Hepatic stellate cell (primary cell): Measurements from ENCODE around the gene BRF1.

ENCODE experiments used
- DNase-seq: peaks from one replicate; pipeline ENCODE4 v3.0.0; 2011; ENCODE audit warnings: low spot score

BRF1 gene

DNA sequence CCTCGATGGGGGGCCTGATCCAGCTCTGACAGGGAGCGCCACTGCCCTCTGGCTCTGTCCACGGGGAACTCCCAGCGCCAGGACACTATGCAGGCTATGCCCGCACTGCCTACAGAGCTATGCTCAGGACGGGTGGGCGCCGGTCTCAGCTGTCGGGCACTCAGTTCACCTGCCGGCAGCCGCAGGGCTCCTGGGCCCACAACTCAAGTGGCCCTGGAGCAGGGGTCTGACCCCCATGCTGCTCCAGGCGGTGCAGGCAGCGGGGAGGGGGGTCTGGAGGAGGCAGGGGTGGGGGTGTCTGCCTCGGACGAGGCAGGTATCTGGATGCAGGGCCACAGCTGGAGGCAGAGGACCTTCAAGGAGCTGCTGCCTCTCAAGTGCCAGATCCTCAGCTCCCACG lies 91.2 kb downstream of the BRF1 start:
- no peak for DNase-seq

DNA sequence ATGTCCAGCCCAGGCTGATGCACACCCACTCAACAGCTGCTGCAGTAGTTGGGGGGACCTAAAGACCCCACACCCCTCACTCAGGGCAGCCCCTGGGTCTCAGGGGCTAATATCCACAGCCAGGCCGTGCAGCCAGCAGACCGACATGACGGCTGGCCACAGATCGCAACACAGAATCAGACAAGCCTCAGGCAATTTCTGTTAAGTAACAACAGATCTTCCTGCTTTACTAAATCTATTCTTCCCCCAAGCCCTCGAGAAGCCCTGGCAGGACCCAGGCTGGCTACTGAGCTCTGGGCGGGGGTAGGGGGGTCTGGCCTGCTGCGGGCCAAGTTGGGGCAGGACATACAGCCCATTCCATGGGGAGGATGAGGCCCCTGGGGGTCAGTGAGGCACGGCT lies 91.7 kb downstream of the BRF1 start:
- DNase-seq = no peak

DNA sequence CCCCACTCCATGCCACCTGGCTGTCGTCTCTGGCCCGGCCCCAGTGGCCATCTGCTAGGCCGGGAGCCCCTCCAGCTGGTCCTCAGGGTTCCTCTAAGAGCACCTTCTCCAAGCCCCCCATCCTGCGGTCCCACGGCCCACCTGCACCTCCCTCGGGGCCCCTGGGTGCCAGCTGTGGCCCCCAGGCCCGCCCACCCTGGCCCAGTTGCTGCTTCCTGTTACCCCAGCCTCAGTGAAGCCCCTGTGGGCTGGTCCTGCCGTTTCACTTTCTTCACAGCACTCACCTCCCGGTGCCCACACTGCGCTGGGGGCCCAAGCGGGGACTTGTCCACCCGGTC lies 92.1 kb downstream of the BRF1 start:
- DNase-seq = no peak

DNA sequence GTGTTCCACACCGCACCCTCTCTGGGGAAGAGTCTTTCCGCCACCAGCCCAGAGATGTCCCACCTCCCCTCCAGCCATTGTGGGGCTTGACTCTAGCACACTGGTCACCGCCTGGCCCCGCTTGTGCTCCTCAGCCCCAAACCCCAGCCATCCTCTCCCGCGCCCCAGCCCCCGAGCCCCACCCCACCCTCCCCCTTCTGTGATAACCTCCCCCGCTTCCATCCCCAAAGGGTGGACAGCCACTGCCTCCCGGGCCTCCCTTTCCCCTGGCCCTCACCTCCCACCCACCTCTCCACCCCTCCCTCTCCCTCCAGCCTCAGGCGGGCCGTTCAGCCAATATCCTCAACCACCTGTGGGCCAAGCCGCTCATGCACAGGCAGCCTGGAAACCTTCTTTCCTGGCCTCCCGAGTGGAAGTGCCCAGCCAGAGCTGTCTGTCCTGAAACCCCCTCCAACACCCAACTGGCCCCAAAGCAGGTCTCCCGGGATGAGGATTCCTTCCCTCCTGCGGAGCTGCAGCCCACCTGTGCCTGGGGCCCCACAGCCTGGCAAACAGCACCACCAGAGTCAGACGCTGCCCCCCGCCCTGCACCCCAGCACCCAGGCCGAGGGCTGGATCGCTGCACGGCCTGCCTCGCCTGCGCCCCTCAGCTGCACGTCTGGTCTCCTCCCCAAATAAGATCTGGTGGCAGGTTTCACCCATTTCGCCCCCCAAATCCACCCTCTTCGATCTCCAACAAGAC lies 92.6 kb downstream of the BRF1 start:
- DNase-seq = no peak

DNA sequence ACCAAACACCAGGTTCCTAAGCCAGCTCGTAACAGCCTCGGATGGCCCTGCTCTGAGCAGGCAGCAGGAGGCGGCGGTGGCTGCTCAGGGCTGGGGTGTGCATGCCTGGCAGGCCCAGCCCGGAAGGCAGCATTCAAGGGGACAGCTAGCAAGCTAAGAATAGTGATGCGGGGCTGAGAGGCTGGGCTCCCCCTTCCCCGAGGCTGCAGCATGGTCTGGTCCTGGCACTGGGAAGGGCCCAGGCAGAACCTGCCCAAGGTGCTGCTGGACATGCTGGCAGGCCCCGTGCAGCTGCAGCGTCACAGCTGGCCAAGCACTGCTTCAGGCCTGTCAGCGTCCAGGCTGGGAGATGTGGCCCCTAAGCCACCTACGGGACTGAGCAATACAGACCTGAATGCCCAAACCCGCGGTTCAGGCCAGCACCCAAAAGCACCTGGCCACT lies 93.3 kb downstream of the BRF1 start:
- DNase-seq = no peak

DNA sequence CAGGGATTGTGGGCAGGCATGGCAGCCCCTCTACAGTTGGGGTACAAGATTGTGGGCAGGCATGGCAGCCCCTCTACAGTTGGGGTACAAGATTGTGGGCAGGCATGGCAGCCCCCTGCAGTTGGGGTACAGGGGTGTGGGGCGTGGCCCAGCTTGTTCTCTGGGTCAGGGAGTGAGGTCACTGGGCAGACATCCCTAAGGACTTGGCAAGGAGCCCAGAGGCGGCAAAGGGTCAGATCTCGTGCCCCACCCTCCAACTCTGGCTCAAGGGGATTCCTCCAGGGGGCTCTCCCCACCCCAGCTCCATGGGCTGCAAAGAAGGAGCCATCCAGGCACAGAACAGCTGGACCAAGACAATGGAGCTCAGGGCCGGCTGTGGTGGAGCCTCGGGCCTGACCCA lies 93.9 kb downstream of the BRF1 start:
- DNase-seq = no peak

DNA sequence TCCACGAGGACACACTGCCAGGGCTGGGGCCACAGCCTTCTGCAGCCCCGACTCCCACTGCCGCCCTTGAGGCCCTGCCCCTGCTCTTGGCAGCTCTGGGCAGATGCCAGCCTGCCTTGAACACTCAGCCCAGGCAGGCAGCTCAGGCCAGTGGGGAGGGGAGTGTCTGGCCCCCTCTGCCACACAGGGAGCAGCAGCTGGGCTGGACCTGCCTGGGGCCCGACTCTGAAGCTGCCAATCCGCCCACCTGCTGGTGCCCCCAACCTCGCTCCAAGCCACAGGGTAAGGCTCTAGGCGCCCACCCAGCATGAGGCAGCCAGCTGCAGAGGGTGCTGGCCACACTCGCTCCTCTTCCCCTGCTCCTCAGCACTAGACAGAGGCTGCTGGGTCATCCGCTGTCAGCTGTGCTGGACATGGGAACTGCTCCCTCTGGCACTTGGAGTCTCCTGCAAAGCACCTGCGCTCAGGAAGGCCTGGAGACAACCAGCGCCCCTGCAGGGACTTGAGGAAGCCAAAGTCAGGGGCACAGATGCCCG lies 95.1 kb downstream of the BRF1 start:
- no peak for DNase-seq

DNA sequence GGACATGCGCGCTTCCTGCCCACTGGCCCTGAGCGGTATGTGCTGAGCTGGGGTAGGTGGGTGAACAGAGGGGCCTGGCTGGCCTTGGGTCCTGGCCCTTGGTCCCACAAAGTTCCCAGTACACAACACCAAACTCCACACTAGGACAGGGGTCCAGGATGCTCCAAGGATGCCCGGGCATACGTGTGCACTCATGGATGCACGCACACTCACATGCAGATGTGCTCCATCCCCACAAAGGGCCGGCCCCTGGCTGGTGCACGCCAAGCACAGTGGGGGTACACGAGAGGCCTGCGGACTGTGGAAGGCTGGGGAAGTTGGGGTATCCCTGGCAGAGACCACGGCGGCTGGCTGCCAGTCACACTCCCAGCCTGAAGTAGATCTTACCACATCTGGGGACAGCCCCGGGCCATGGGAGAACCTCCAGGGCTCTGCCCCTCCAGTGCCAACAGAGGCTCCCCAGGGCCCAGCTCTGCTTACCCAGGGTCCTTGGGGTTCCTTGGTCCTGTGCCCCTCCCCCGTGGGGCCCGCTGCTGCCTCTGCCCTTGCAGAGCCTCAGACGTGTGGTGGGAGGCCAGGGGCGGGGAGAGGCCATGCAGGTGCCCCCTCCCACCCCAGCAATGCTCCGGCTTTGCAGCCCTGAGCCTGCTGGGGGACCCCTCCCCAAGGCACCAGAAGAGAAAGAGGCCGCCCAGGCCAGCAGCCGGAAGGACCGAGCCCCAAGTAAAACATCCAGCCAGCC lies 95.7 kb downstream of the BRF1 start:
- DNase-seq = no peak

DNA sequence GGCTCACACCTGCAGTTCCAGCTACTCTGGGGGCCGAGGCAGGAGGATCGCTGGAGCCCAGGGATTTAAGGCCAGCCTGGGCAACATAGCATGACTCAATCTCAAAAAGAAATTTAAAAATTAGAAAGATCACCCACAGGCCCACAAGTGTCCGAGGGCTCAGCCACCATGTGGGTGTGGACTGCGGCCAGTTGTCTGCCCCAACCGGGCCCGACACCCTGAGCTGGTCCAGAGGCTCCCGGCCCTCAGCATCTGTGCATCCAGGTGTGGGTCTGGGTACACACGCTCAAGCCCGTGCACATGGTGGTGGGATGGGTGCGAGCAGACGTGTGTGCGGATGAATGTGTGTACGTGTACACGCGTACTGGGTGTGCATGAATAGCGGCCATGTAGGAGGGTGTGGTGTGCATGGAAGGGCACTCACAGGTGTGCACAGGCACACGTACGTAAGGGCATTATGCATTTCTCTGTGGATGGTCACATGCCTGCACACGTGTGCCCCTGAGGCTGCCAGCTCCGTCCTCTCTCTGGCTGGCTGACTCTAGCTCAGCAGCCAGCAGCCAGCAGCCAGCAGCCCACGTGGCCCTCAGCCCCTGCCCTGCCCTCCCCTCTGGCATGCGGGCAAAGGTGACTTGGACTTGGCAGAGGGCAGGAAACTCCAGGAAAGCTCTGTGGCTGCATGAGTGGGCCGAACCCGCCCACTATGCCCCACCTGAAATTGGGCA lies 96.4 kb downstream of the BRF1 start:
- DNase-seq = no peak

DNA sequence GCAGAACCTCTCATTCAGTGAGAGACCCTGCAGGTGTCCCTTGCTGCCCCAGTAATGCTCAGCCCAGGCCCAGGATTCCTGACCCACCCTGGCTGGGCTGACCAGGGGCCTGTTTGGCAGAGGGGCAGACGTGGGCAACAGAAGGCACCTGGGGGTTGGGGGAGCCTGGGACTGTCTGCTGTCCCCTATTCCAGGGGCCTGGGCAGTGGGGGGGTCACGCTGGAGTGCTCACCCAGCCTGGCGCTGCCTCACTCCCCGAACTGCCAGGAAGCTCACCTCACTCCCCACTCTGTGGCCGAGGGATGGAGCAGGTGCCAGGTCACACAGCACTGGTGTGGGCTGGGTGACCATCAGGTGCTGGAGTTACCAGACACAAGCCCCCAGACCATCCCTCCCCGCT lies 97.1 kb downstream of the BRF1 start:
- no peak for DNase-seq

DNA sequence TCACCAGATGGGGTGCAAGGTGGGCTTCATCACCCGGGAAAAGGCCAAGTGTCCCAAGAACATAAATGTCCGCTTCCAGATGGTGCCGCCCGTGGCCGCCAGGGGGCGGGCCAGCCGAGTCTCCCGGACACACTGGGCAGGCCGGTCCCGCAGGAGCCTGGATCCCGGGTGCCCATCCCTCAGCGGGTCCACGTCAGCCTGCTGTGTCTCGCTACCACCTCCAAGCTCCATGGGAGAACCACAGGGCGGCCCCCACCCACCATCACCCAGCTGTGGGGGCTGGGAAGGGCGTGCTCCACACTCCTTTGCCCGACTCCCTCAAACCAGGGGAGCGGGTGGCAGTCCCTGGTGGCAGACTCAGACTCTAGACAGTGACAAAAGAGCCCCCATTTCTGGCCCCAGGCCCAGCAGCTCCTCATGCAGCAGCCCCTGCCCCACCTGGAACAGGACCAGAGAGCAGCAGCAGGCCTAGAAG lies 97.7 kb downstream of the BRF1 start:
- DNase-seq = peak; percentile 93

DNA sequence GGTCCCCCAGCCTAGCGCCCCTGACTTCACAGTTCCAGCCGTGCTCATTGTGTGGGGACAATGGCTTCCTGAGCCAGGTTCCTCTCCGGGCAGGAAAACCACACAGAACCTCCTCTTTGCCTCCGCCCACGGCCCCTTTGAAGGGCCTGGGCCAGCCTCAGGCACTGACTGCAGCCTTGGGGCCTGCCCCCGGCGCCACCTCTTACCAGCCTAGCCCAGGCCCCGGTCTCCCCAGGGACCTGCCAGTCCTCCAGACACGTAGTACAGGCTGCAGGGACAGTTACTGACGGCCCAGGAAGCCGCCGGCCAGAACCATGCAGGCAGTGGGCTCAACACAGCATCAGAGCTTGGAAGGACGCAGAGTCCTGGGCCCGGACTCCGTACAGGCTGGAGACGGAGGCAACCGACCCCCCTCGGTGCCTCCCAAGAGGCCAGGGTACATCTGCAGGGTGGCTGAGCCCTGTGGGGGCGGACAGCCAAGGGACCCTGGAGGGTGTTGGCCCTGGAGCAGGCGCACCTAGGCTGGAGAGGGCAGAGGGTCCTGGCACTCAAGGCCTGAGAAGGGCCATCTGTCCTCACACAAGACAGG lies 98.8 kb downstream of the BRF1 start:
- DNase-seq = no peak

DNA sequence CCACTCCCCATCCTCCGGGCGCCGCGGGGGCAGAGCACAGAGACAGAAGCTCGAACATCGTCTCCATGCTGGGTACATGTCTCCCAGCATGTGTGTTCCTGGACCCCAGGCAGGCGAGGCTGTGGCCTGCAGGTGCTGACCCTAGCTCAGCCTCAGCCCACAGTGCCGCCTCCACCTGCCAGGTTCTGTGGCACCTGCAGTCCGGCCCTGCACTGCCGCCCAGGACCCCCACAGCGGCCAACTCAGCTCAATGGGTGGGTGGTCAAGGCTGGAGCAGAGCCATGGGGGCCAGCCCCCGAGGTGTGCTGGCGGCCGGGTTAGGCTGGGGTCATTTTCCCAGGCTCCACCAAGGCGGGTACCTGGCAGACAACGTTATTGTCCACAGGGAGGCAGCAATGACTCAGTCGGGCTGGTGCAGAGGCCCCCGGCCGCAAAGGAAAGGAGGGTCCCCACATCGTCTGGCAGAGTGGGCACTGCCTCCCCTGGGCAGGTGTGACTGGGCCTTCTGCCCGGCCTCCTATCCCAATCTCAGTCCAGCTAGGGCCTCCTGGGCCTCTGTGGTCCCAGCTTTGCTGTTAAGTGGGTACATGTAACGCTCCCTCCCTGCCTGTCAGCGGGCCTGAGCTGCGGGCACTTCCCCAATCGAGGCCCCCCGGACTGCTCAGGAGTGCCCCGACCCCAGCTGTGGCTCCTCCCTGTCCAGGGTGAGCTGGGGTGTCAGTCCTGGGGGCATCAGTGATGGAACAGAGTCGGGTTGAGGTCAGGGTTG lies 99.5 kb downstream of the BRF1 start:
- DNase-seq = no peak

DNA sequence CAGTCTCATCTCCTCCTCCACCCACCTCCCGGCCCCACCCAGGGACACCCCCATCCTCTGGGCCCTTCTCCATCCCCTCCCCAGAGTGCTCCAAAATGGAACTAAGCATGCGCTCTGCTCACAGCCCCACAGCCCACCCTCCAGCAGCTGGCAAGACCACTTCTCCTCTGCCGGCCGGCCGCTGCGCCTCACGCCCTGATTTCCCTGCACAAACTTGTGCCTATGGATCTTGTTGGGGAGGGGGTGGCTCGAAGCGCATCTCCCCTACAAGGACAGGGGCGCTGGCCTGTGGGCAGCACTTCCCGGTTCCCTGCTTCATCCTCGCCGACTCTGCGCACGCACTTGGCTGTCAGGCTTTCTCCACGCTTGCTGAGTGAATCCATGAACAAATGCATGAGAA lies 100.2 kb downstream of the BRF1 start:
- no peak for DNase-seq

DNA sequence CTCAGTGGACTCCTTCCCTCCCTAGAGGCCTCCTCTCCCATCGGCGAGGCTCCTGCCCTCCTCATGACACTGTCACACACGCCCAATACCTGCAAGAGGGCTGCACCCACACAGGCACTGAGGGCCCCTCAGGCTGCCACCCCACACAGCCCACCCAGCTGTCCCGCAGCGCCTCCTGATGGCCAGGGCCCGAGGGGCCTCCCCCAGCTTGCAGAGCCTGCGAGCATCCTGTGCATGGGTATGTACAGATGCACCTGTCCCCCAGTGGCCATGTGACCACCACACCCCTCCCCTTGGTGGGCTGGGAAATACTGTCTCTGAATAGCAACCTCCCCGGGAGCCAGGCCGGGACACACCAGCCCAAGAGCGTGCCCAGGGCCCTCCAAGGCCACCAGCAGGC lies 100.7 kb downstream of the BRF1 start:
- no peak for DNase-seq

DNA sequence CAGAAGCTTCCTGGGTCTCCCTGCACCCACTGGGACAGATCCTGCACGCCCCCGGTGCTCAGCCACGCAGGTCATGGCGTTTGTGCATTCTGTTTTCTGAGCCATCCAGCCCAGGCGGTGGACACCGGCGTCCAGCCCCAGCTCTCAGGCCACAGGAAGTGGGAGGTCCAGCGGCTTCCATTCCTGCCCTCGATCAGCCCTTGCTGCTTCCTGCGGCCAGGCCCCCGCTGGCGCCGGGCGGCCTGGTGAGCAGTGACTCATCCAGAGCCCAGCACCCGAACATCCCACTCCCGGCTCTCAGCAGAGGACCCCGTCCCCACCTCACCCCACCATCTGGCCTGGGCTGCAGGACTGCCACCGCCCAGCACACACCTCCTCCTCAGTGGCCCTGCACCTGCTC lies 101.7 kb downstream of the BRF1 start:
- DNase-seq = peak; percentile 89

DNA sequence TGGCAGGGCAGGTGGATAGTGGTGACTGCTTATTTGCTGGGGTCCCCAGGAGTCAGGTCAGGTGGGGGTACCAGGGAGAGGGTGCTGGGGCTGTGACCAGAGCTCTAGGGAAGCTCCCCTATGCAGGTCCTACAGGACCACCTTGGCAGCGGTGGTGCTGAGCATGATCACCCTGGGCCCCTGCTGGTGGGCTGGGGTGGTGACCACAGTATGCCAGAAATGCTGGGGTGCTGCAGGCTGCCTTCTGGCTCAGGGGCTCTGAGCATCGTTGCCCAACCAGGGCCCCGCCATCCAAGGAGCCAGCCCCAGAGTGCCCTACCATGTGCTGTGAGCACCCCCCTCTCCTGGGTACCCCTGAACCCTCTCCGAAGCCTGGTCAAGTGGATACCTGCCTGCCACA lies 102.2 kb downstream of the BRF1 start:
- DNase-seq = no peak

DNA sequence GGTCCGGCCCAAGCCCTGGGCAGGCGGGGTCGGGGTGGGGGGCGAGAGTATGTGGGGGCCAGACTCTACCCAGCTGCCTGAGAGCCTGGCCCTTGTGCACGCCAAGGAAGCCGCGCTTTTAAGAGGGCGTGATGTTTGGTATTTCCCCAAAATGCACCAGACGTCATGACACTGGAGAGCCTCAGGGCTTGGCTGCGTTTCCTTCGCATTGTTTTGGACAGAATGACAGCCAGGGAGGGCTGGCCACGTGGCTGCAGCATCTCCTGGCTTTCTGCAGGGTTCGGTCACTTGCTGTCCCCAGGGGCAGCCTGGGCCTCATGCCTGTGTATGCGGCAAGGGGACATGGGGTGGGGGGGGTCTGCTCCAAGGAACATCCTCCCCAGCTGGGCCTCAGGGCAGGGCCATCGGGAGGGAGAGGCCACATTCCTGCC lies 103.6 kb downstream of the BRF1 start:
- peak; percentile 63 for DNase-seq

DNA sequence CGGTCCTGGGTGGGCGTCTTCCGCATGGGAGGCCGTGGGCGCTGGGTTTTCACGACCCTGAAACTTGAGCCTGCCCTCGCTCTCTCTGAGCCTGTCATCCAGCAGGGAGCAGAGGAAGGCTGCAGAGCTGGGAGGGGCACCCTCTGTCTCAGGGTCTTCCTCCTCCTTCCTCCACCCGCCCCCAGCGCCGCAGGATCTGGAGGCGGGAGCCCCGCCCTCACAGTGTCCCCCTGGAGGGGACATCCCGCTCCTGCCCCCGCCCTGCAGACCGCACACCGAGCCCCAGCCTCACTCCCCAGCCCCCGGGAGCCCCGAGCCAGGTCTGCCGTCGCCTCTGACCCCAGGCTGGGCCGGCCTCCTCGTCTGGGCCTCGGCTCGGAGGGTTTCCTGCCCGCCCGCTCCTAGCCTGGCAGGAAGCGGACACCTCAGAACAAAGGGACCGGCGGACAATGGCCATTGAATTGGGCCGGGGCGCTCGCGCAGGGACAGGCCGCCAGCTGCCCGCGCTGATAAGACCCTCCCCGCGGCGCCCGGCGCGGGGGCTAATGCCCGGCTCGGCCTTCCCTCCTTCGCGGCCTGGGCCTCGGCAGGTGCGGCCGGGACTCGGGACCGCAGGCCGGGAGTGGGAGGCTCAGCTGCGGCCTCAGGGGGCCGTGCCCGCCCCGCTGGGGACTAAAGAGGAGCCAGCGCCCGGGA lies 104.4 kb downstream of the BRF1 start:
- no peak for DNase-seq

DNA sequence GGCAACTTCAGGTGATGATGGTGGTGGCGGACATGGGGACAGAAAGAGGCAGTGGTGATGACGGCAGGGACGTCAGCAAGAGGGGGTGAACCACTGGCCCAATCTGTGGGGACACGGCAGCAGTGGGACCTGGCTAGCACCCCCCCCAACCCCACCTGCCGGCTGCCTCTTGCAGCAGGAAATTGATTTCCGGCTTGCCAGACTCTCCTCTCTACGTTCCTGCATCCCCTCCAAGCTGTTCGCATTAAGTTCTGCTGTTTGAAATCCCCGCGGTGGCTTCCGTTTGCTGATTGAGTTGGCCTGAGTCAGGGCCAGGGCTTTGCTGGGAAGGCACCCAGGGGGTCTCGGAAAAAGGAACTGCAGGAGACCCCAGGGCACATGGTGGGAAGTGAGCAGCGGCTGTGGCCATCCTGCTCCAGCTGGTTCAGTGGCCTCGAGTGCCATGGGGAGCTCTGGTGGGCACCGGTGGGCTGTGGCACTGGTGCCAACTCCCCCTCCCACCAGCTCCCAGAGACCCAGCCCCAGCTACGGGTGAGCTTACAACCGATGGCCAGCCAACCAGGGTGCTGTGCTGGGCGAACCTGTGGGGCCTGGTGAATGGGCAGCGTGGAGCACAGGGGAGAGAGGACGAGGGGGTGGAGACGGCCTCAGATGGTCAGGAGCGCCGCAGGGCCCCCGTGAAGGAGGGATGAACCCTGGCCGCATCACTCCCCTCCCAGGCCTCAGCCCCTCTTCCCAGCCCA lies 105.1 kb downstream of the BRF1 start:
- no peak for DNase-seq
